Lung (tissue), 12 donors: Measurements from ENCODE around the gene CDC27. TPM values are rescaled to one million over a fixed set of nuclear protein-coding genes. Genes with fewer than 3 reads are reported as not detected.

Source experiments
- ATAC-seq: fragments of 200-7000 bp; cut with Tn5 transposase; one replicate; pipeline ENCODE4 v1.9.1; 2020; ENCODE audit warnings: moderate number of reproducible peaks; ENCODE audit not compliant: insufficient read depth, low FRiP score
- DNase-seq, 3 donors: peaks; one replicate each; pipeline ENCODE4 v3.0.0-alpha.2; 2013 to 2017
- H3K27ac ChIP-seq, 2 donors: one replicate each; pipeline ENCODE4 v1.5.1; 2013; ENCODE audit warnings: mild to moderate bottlenecking in 2 of 2, moderate library complexity in 2 of 2, control low read depth in 1 of 2, inconsistent platforms in 1 of 2, low read depth in 1 of 2, low read length in 1 of 2
- H3K27me3 ChIP-seq, 3 donors: one replicate each; pipeline ENCODE4 v1.5.1; 2013; ENCODE audit warnings: low read length in 2 of 3; ENCODE audit not compliant: control insufficient read depth in 3 of 3, insufficient read depth in 3 of 3
- H3K36me3 ChIP-seq, 4 donors: one replicate each; pipeline ENCODE4 v1.5.1; 2013; ENCODE audit warnings: low read length in 4 of 4, mild to moderate bottlenecking in 1 of 4, moderate library complexity in 1 of 4; ENCODE audit not compliant: control insufficient read depth in 4 of 4, insufficient read depth in 4 of 4
- H3K4me1 ChIP-seq, 5 donors: one replicate each; pipeline ENCODE4 v1.5.1; 2013; ENCODE audit warnings: low read length in 5 of 5, mild to moderate bottlenecking in 2 of 5, moderate library complexity in 1 of 5; ENCODE audit not compliant: control insufficient read depth in 5 of 5, insufficient read depth in 5 of 5
- H3K4me3 ChIP-seq: one replicate; pipeline ENCODE4 v1.5.1; 2013; ENCODE audit warnings: mild to moderate bottlenecking, control low read depth, moderate library complexity
- H3K9ac ChIP-seq, 2 donors: one replicate each; pipeline ENCODE4 v1.5.1; 2013; ENCODE audit warnings: low read length in 2 of 2, control low read depth in 1 of 2; ENCODE audit not compliant: insufficient read depth in 1 of 2
- H3K9me3 ChIP-seq, 4 donors: one replicate each; pipeline ENCODE4 v1.5.1; 2013; ENCODE audit warnings: low read length in 3 of 4, mild to moderate bottlenecking in 1 of 4, moderate library complexity in 1 of 4; ENCODE audit not compliant: control insufficient read depth in 4 of 4, insufficient read depth in 3 of 4
- CTCF ChIP-seq: IDR thresholded peaks from 2 replicates; pipeline ENCODE4 v1.5.1; 2012; ENCODE audit warnings: mild to moderate bottlenecking; ENCODE audit errors: control extremely low read depth, extremely low read depth
- WGBS, 2 donors: extraction: QIAGEN DNeasy Blood & Tissue Kit; methylation state at CpG; one replicate each; pipeline ENCODE4 v1.1.7; 2013; 5-methylcytosine and 5-hydroxymethylcytosine counted together
- polyA plus RNA-seq, 2 donors: library from polyadenylated mRNA; stranded (reverse); fragments of 200-250 nt; gene quantifications; one replicate each; pipeline ENCODE4 v1.2.1, GENCODE V29; 2013
- total RNA-seq, 2 donors: library from RNA; depleted of rRNA in 1 of 2; stranded (reverse); fragments of >200 nt in 1 of 2; gene quantifications; one replicate each; pipeline ENCODE4 v1.2.1, GENCODE V29; 2014 to 2021
- donor health status: control.
- donor health status: control.
- donor health status: Bipolar disorder and iron deficiency.
- donor health status: healthy.
- donor health status: DM: yes; HTN: yes; CAD: no.

Gene CDC27
- total and polyA plus RNA-seq, 4 donors = 13.6 to 74.1 (median 46.1) TPM

DNA sequence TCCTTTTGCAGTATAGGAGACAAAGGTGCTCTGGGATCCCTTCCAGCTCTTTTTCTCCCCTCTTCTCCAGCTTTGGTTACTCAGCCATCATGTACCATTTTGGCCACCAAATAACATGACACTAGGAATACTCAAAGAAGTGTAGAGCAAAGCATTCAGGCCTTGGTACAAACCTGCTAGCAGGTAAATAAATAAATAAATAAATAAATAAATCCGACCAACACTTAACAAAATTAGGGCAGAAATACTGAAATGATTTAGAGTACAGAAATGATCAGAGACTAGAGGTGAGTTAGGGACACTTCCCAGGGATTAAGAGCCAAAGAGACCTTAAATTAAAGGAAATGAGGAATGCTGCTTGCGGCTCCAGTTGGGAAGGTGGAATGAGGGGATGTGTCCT, 46.8 kb upstream of the CDC27 start:
- no peak for TF ChIP-seq CTCF
- Histone ChIP-seq H3K9me3 (no peaks in the 10 kb centered on the region), H3K9ac (no peak overlapping the region), H3K36me3 (no peaks in the 10 kb centered on the region), H3K27ac (no peak overlapping the region), H3K4me3 (no peak overlapping the region), H3K4me1 (peaks cover 0 to 17% (median 9%) of the 10 kb centered on the region in 5 donors), H3K27me3 (peaks cover 0 to 1% (median 0%) of the 10 kb centered on the region in 3 donors)
- WGBS, 2 donors = 97% methylated on average over 2 of the region's 2 CpGs
- no peak for DNase-seq
- ATAC-seq = no peak

DNA sequence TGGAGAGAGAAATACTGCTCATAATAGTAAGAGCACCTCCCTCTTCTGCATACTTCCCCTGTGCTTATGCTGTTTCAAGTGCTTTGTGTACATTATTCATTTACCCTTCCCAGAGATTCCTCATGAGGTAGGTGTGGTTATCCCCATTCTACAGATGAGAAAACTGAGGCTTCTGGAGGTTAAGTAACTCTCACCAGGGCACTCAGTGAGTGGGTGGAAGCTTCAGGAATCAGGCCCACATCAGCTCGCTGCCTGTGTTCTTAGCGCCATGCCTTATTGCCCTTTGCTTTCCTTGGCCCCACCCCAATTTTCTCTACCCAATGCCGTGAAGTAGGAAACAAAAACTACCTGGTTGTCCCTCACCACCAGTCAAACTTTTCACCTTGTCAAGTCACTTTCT, 46.4 kb upstream of the CDC27 start:
- H3K27me3 ChIP-seq = peaks cover 0 to 4% (median 0%) of the 10 kb centered on the region in 3 donors
- ATAC-seq (no peak), DNase-seq (no peak)
- H3K4me1 ChIP-seq = peaks cover 0 to 13% (median 7%) of the 10 kb centered on the region in 5 donors
- 91% methylated on average over 3 of the region's 3 CpGs for WGBS, 2 donors
- no peak for TF ChIP-seq CTCF
- H3K4me3 ChIP-seq = no peak overlapping the region
- H3K9me3 ChIP-seq = no peaks in the 10 kb centered on the region
- no peaks in the 10 kb centered on the region for H3K36me3 ChIP-seq
- no peak overlapping the region for H3K9ac ChIP-seq
- H3K27ac ChIP-seq = no peak overlapping the region

- Histone ChIP-seq H3K4me1 (peaks cover 0 to 4% (median 0%) of the 10 kb centered on the region in 5 donors), H3K27me3 (peaks cover 0 to 6% (median 0%) of the 10 kb centered on the region in 3 donors), H3K36me3 (no peaks in the 10 kb centered on the region), H3K9ac (no peak overlapping the region), H3K9me3 (no peaks in the 10 kb centered on the region), H3K27ac (no peak overlapping the region), H3K4me3 (no peak overlapping the region)
- DNase-seq (no peak), ATAC-seq (no peak)
- WGBS, 2 donors = 94 to 95% methylated on average over 2 of the region's 2 CpGs
- TF ChIP-seq CTCF = no peak
Observed at GRCh38 chr17:47232465-47232864, 43.4 kb upstream of the CDC27 start.

GRCh38 chr17:47231866-47232265, 42.8 kb upstream of the CDC27 start:
- H3K9ac ChIP-seq = no peak overlapping the region
- DNase-seq = no peak
- H3K4me3 ChIP-seq = no peak overlapping the region
- ATAC-seq = no peak
- H3K4me1 ChIP-seq = peaks cover 0 to 4% (median 0%) of the 10 kb centered on the region in 5 donors
- H3K27ac ChIP-seq = no peak overlapping the region
- 88 to 93% methylated on average over 3 of the region's 3 CpGs for WGBS, 2 donors
- TF ChIP-seq CTCF = no peak
- no peaks in the 10 kb centered on the region for H3K9me3 ChIP-seq
- H3K27me3 ChIP-seq = peaks cover 0 to 6% (median 0%) of the 10 kb centered on the region in 3 donors
- H3K36me3 ChIP-seq = no peaks in the 10 kb centered on the region
